ENCODE measurements around the gene JPH4. TPM values are rescaled to one million over a fixed set of nuclear protein-coding genes. Genes with fewer than 3 reads are reported as not detected.

JPH4 gene
- total and polyA plus RNA-seq, 2 of the 8 experiments (the other 6 are each of a cell fraction or from before 2014, with no cell fraction given), result 23.9 to 46.7 TPM

GRCh38 chr14:23562822-23563472 lies 15.6 kb downstream of the JPH4 start (continued):
- TF ChIP-seq BRCA1 (IDR thresholded peaks at IDR 0.05; ENCODE audit: low read depth, low read length), result 0 out of 2 replicates have a peak, but pooled peaks have one; percentile 10
- peak in 1 of 2 experiments; percentile 37; a peak in 1 of 3 replicates for TF ChIP-seq POLR2A (IDR thresholded peaks at IDR 0.05; ENCODE audit: control extremely low read depth in 1 of 2, low read depth in 2 of 2, low read length in 2 of 2)
- TF ChIP-seq, protein P1, sequence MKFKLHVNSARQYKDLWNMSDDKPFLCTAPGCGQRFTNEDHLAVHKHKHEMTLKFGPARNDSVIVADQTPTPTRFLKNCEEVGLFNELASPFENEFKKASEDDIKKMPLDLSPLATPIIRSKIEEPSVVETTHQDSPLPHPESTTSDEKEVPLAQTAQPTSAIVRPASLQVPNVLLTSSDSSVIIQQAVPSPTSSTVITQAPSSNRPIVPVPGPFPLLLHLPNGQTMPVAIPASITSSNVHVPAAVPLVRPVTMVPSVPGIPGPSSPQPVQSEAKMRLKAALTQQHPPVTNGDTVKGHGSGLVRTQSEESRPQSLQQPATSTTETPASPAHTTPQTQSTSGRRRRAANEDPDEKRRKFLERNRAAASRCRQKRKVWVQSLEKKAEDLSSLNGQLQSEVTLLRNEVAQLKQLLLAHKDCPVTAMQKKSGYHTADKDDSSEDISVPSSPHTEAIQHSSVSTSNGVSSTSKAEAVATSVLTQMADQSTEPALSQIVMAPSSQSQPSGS (IDR thresholded peaks at IDR 0.05; ENCODE audit: low read length), result peak; percentile 44; the same call in 1 of the 2 replicates
- no peak for TF ChIP-seq TAF7 (optimal IDR thresholded peaks at IDR 0.05; ENCODE audit: borderline replicate concordance, low read depth, low read length)
- TF ChIP-seq EZH2 (IDR thresholded peaks at IDR 0.05; ENCODE audit: low read depth, low read length, severe bottlenecking), result no peak
- TF ChIP-seq RXRA (IDR thresholded peaks at IDR 0.05; ENCODE audit: insufficient read depth, low read depth, low read length), result no peak
- no peak for TF ChIP-seq TBP (IDR thresholded peaks at IDR 0.05; ENCODE audit: low read depth, low read length)
- TF ChIP-seq, protein P2, sequence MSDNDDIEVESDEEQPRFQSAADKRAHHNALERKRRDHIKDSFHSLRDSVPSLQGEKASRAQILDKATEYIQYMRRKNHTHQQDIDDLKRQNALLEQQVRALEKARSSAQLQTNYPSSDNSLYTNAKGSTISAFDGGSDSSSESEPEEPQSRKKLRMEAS (IDR thresholded peaks at IDR 0.05), result no peak
- TF ChIP-seq SP4 (IDR thresholded peaks at IDR 0.05; ENCODE audit: low read length), result 0 out of 2 replicates have a peak, but pooled peaks have one; percentile 22
- TF ChIP-seq SRF (IDR thresholded peaks at IDR 0.05; ENCODE audit: low read depth, low read length), result no peak
- no peak for TF ChIP-seq KDM1A (IDR thresholded peaks at IDR 0.05; ENCODE audit: borderline replicate concordance, low read length)
- no peak for TF ChIP-seq HDAC2 (IDR thresholded peaks at IDR 0.05; ENCODE audit: borderline replicate concordance in 1 of 2, low read depth in 2 of 2, low read length in 2 of 2)
- no peak for TF ChIP-seq EGR1 (IDR thresholded peaks at IDR 0.05; ENCODE audit: borderline replicate concordance, low read depth, low read length)
- no peak for TF ChIP-seq BACH1 (IDR thresholded peaks at IDR 0.05; ENCODE audit: low read length)
- no peak for TF ChIP-seq MAFK (IDR thresholded peaks at IDR 0.05; ENCODE audit: low read depth, low read length)
- no peak for TF ChIP-seq ASH2L (IDR thresholded peaks at IDR 0.05; ENCODE audit: low read length)
- TF ChIP-seq JUND (IDR thresholded peaks at IDR 0.05; ENCODE audit: low read length), result 0 out of 2 replicates have a peak, but pooled peaks have one; percentile 20
- TF ChIP-seq EP300 (IDR thresholded peaks at IDR 0.05; ENCODE audit: borderline replicate concordance in 1 of 2, low read depth in 2 of 2, low read length in 2 of 2), result no peak

Data from H1 (cell line).